Neuronal stem cell (in vitro differentiated cells): ENCODE measurements around the gene IL1RAPL2.

Experiments used
- DNase-seq: peaks from one replicate; pipeline ENCODE4 v3.0.0-alpha.2; 2013; ENCODE audit warnings: low spot score
- H2AFZ ChIP-seq: one replicate; pipeline ENCODE4 v1.6.1; 2013; ENCODE audit warnings: mild to moderate bottlenecking, low read length, inconsistent platforms
- H2AK5ac ChIP-seq: 2 replicates; pipeline ENCODE4 v1.6.1; 2013; ENCODE audit warnings: low read depth, mild to moderate bottlenecking, inconsistent platforms, low read length, moderate library complexity, mixed read lengths
- H2BK120ac ChIP-seq: 2 replicates; pipeline ENCODE4 v1.6.1; 2013; ENCODE audit warnings: low read depth, mild to moderate bottlenecking, inconsistent platforms, low read length, moderate library complexity, mixed read lengths
- H2BK12ac ChIP-seq: one replicate; pipeline ENCODE4 v1.6.1; 2013; ENCODE audit warnings: low read length, inconsistent platforms
- H2BK15ac ChIP-seq: 2 replicates; pipeline ENCODE4 v1.6.1; 2013; ENCODE audit warnings: mild to moderate bottlenecking, low read length, inconsistent platforms, mixed read lengths
- H2BK5ac ChIP-seq: one replicate; pipeline ENCODE4 v1.6.1; 2013; ENCODE audit warnings: inconsistent platforms, mild to moderate bottlenecking, low read length, moderate library complexity
- H3K14ac ChIP-seq: one replicate; pipeline ENCODE4 v1.6.1; 2013; ENCODE audit warnings: low read length, inconsistent platforms
- H3K18ac ChIP-seq: 2 replicates; pipeline ENCODE4 v1.6.1; 2013; ENCODE audit warnings: low read length, inconsistent platforms
- H3K23ac ChIP-seq: 2 replicates; pipeline ENCODE4 v1.6.1; 2013; ENCODE audit warnings: low read depth, mild to moderate bottlenecking, mixed read lengths, low read length, inconsistent platforms; ENCODE audit not compliant: poor library complexity
- H3K27ac ChIP-seq: replicated peaks from 3 replicates; pipeline ENCODE4 v1.5.1; 2013; ENCODE audit warnings: low read length, inconsistent platforms
- H3K27me3 ChIP-seq, 3 experiments: 2 replicates each; pipeline ENCODE4 v1.6.1; 2013; ENCODE audit warnings: low read length in 3 of 3, mild to moderate bottlenecking in 2 of 3, inconsistent platforms in 1 of 3, low read depth in 1 of 3, mixed read lengths in 1 of 3, moderate library complexity in 1 of 3; ENCODE audit not compliant: control insufficient read depth in 3 of 3, insufficient read depth in 3 of 3
- H3K36me3 ChIP-seq, 2 donors: replicated peaks in 1 of 2; 2 replicates each; pipeline ENCODE4 v1.6.1; 2013; ENCODE audit warnings: low read length in 2 of 2; ENCODE audit not compliant: control insufficient read depth in 2 of 2, insufficient read depth in 2 of 2
- H3K4ac ChIP-seq: 2 replicates; pipeline ENCODE4 v1.6.1; 2013; ENCODE audit warnings: inconsistent platforms, mild to moderate bottlenecking, low read length, moderate library complexity
- H3K4me1 ChIP-seq, 2 donors: 1 replicate in 1 of 2; 2 replicates in 1 of 2; pipeline ENCODE4 v1.6.1; 2013; ENCODE audit warnings: low read length in 2 of 2, low read depth in 1 of 2; ENCODE audit not compliant: control insufficient read depth in 2 of 2, insufficient read depth in 1 of 2
- H3K4me2 ChIP-seq: one replicate; pipeline ENCODE4 v1.6.1; 2013; ENCODE audit warnings: mild to moderate bottlenecking, low read length, inconsistent platforms; ENCODE audit not compliant: insufficient read depth, poor library complexity, severe bottlenecking
- H3K4me3 ChIP-seq, 2 donors: 2 replicates each; pipeline ENCODE4 v1.5.1; 2013; ENCODE audit warnings: low read length in 2 of 2, mild to moderate bottlenecking in 2 of 2, inconsistent platforms in 1 of 2, moderate library complexity in 1 of 2
- H3K79me1 ChIP-seq: one replicate; pipeline ENCODE4 v1.6.1; 2013; ENCODE audit warnings: low read depth, mild to moderate bottlenecking, inconsistent platforms, low read length, moderate library complexity
- H3K9ac ChIP-seq: one replicate; pipeline ENCODE4 v1.6.1; 2013; ENCODE audit warnings: mild to moderate bottlenecking, low read depth, low read length, inconsistent platforms; ENCODE audit not compliant: poor library complexity
- H3K9me3 ChIP-seq, 2 donors: replicated peaks in 1 of 2; 2 replicates each; pipeline versions ENCODE3 to v1.6.1; 2013; ENCODE audit warnings: low read length in 2 of 2, mild to moderate bottlenecking in 2 of 2, inconsistent platforms in 1 of 2, low read depth in 1 of 2, mixed read lengths in 1 of 2, moderate library complexity in 1 of 2; ENCODE audit not compliant: control insufficient read depth in 2 of 2, insufficient read depth in 1 of 2
- H4K8ac ChIP-seq: one replicate; pipeline ENCODE4 v1.6.1; 2013; ENCODE audit warnings: low read depth, mild to moderate bottlenecking, inconsistent platforms, low read length, moderate library complexity
- H4K91ac ChIP-seq: one replicate; pipeline ENCODE4 v1.6.1; 2013; ENCODE audit warnings: low read length, low read depth, mild to moderate bottlenecking, inconsistent platforms; ENCODE audit not compliant: poor library complexity
- WGBS, 2 donors: extraction: QIAGEN DNeasy Blood & Tissue Kit; methylation state at CpG; one replicate each; pipeline ENCODE4 v1.1.7; 2013; ENCODE audit warnings: missing lambda C conversion rate in 2 of 2, mixed read lengths in 1 of 2; ENCODE audit not compliant: insufficient read length in 2 of 2, insufficient replicate concordance in 1 of 2; ENCODE audit errors: extremely low coverage in 2 of 2; 5-methylcytosine and 5-hydroxymethylcytosine counted together

The IL1RAPL2 gene

GRCh38 chrX:105297041-105297440 is 731.0 kb downstream of the IL1RAPL2 start:
- WGBS, 2 donors: no CpG with 5 or more reads among the region's 3 CpGs
- no peak overlapping the region for H4K8ac ChIP-seq
- H3K36me3 ChIP-seq: no peaks in the 10 kb centered on the region
- DNase-seq: no peak
- no peak overlapping the region for H3K27ac ChIP-seq
- H2BK12ac ChIP-seq: no peak overlapping the region
- no peak overlapping the region for H3K4ac ChIP-seq
- no peak overlapping the region for H2AK5ac ChIP-seq
- no peak overlapping the region for H3K9ac ChIP-seq
- no peak overlapping the region for H2AFZ ChIP-seq
- H3K4me3 ChIP-seq: no peak overlapping the region
- no peak overlapping the region for H3K14ac ChIP-seq
- H2BK5ac ChIP-seq: no peak overlapping the region
- H3K79me1 ChIP-seq: no peaks in the 10 kb centered on the region
- H2BK15ac ChIP-seq: no peak overlapping the region
- no peak overlapping the region for H3K23ac ChIP-seq
- H3K4me1 ChIP-seq: peaks cover 0 to 2% of the 10 kb centered on the region in 2 donors
- H3K27me3 ChIP-seq: no peaks in the 10 kb centered on the region
- H3K18ac ChIP-seq: no peak overlapping the region
- H2BK120ac ChIP-seq: no peak overlapping the region
- no peak overlapping the region for H3K4me2 ChIP-seq
- H3K9me3 ChIP-seq: no peaks in the 10 kb centered on the region
- H4K91ac ChIP-seq: no peak overlapping the region

GRCh38 chrX:105299286-105299685 is 733.3 kb downstream of the IL1RAPL2 start:
- no peak overlapping the region for H3K23ac ChIP-seq
- H4K91ac ChIP-seq: no peak overlapping the region
- no peak overlapping the region for H3K9ac ChIP-seq
- H3K36me3 ChIP-seq: no peaks in the 10 kb centered on the region
- no peak for DNase-seq
- H3K27ac ChIP-seq: no peak overlapping the region
- H3K4me2 ChIP-seq: no peak overlapping the region
- H2BK120ac ChIP-seq: no peak overlapping the region
- H3K4me3 ChIP-seq: no peak overlapping the region
- no peaks in the 10 kb centered on the region for H3K9me3 ChIP-seq
- H2BK12ac ChIP-seq: no peak overlapping the region
- H2BK15ac ChIP-seq: no peak overlapping the region
- peaks cover 0 to 2% of the 10 kb centered on the region in 2 donors for H3K4me1 ChIP-seq
- no peak overlapping the region for H3K18ac ChIP-seq
- no CpG with 5 or more reads among the region's 1 CpG for WGBS, 2 donors
- no peak overlapping the region for H4K8ac ChIP-seq
- no peak overlapping the region for H2BK5ac ChIP-seq
- H2AFZ ChIP-seq: no peak overlapping the region
- no peak overlapping the region for H2AK5ac ChIP-seq
- no peak overlapping the region for H3K4ac ChIP-seq
- no peaks in the 10 kb centered on the region for H3K79me1 ChIP-seq
- H3K14ac ChIP-seq: no peak overlapping the region
- no peaks in the 10 kb centered on the region for H3K27me3 ChIP-seq

GRCh38 chrX:105302246-105302645 is 736.2 kb downstream of the IL1RAPL2 start:
- H2BK5ac ChIP-seq: no peak overlapping the region
- no peak overlapping the region for H3K27ac ChIP-seq
- H3K4me1 ChIP-seq: peaks cover 0 to 2% of the 10 kb centered on the region in 2 donors
- H3K4me2 ChIP-seq: no peak overlapping the region
- H3K23ac ChIP-seq: no peak overlapping the region
- H3K27me3 ChIP-seq: no peaks in the 10 kb centered on the region
- H2BK12ac ChIP-seq: no peak overlapping the region
- H3K36me3 ChIP-seq: no peaks in the 10 kb centered on the region
- no peak for DNase-seq
- no peak overlapping the region for H2AK5ac ChIP-seq
- H3K9me3 ChIP-seq: no peaks in the 10 kb centered on the region
- H3K14ac ChIP-seq: no peak overlapping the region
- no peak overlapping the region for H3K4me3 ChIP-seq
- H3K9ac ChIP-seq: no peak overlapping the region
- no CpG with 5 or more reads among the region's 1 CpG for WGBS, 2 donors
- H3K18ac ChIP-seq: no peak overlapping the region
- H2AFZ ChIP-seq: no peak overlapping the region
- H3K4ac ChIP-seq: no peak overlapping the region
- H2BK15ac ChIP-seq: no peak overlapping the region
- no peaks in the 10 kb centered on the region for H3K79me1 ChIP-seq
- no peak overlapping the region for H4K8ac ChIP-seq
- no peak overlapping the region for H2BK120ac ChIP-seq
- H4K91ac ChIP-seq: no peak overlapping the region

- no peak overlapping the region for H2BK15ac ChIP-seq
- H3K36me3 ChIP-seq: no peaks in the 10 kb centered on the region
- no peak overlapping the region for H3K23ac ChIP-seq
- no peak overlapping the region for H4K91ac ChIP-seq
- no peak overlapping the region for H3K14ac ChIP-seq
- H3K4me1 ChIP-seq: no peaks in the 10 kb centered on the region
- no peak overlapping the region for H2BK5ac ChIP-seq
- H2AFZ ChIP-seq: no peak overlapping the region
- no peak overlapping the region for H2BK120ac ChIP-seq
- H2BK12ac ChIP-seq: no peak overlapping the region
- H3K4me2 ChIP-seq: no peak overlapping the region
- H4K8ac ChIP-seq: no peak overlapping the region
- H3K9me3 ChIP-seq: no peaks in the 10 kb centered on the region
- H3K18ac ChIP-seq: no peak overlapping the region
- no peak overlapping the region for H2AK5ac ChIP-seq
- no peak overlapping the region for H3K4me3 ChIP-seq
- H3K9ac ChIP-seq: no peak overlapping the region
- no CpG with 5 or more reads among the region's 1 CpG for WGBS, 2 donors
- H3K27ac ChIP-seq: no peak overlapping the region
- no peak for DNase-seq
- H3K27me3 ChIP-seq: no peaks in the 10 kb centered on the region
- H3K79me1 ChIP-seq: no peaks in the 10 kb centered on the region
- H3K4ac ChIP-seq: no peak overlapping the region
Observed at GRCh38 chrX:105307762-105308161, 741.8 kb downstream of the IL1RAPL2 start.
